ENCODE measurements around the gene GLB1L.

- TF ChIP-seq, protein P1, sequence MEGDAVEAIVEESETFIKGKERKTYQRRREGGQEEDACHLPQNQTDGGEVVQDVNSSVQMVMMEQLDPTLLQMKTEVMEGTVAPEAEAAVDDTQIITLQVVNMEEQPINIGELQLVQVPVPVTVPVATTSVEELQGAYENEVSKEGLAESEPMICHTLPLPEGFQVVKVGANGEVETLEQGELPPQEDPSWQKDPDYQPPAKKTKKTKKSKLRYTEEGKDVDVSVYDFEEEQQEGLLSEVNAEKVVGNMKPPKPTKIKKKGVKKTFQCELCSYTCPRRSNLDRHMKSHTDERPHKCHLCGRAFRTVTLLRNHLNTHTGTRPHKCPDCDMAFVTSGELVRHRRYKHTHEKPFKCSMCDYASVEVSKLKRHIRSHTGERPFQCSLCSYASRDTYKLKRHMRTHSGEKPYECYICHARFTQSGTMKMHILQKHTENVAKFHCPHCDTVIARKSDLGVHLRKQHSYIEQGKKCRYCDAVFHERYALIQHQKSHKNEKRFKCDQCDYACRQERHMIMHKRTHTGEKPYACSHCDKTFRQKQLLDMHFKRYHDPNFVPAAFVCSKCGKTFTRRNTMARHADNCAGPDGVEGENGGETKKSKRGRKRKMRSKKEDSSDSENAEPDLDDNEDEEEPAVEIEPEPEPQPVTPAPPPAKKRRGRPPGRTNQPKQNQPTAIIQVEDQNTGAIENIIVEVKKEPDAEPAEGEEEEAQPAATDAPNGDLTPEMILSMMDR (IDR thresholded peaks at IDR 0.05): no peak
- TF ChIP-seq POLR2AphosphoS5 (IDR thresholded peaks at IDR 0.05) (no peak), POLR2A (IDR thresholded peaks at IDR 0.05) (no peak)
Observed at GRCh38 chr2:219281588-219281987, 36.3 kb upstream of the GLB1L start.

Measured in sigmoid colon (tissue), 4 donors.